Breast epithelium (tissue), 4 donors: ENCODE results near the gene USP32. TPM values are rescaled to one million over a fixed set of nuclear protein-coding genes. Genes with fewer than 3 reads are reported as not detected.

Experiments
- DNase-seq, 2 donors: peaks; one replicate each; pipeline ENCODE4 v3.0.0-alpha.2; 2019; ENCODE audit warnings: low spot score in 2 of 2
- H3K27ac ChIP-seq, 2 donors: fragments of 200-600 bp; sonication (generic) in 1 of 2; one replicate each; pipeline ENCODE4 v1.5.1; 2016 to 2019; ENCODE audit warnings: mild to moderate bottlenecking in 1 of 2
- H3K27me3 ChIP-seq, 2 donors: fragments of 200-600 bp; sonication (generic) in 1 of 2; one replicate each; pipeline versions ENCODE4 v1.5.1 to v1.6.0; 2017 to 2019; ENCODE audit warnings: control low read depth in 1 of 2, mild to moderate bottlenecking in 1 of 2
- H3K36me3 ChIP-seq: fragments of 200-600 bp; one replicate; pipeline ENCODE4 v1.5.1; 2019
- H3K4me1 ChIP-seq, 2 donors: fragments of 200-600 bp; sonication (generic); one replicate each; pipeline ENCODE4 v1.5.1; 2016 to 2019; ENCODE audit warnings: control low read depth in 1 of 2
- H3K4me3 ChIP-seq, 3 donors: fragments of 200-600 bp; sonication (generic); 1 replicate in 2 of 3; 2 replicates in 1 of 3; pipeline ENCODE4 v1.5.1; 2016 to 2019; ENCODE audit warnings: mild to moderate bottlenecking in 3 of 3, moderate library complexity in 2 of 3
- H3K9me3 ChIP-seq, 2 donors: fragments of 200-600 bp; sonication (generic) in 1 of 2; one replicate each; pipeline ENCODE4 v1.5.1; 2016 to 2019; ENCODE audit warnings: control low read depth in 1 of 2
- CTCF ChIP-seq, 3 donors: fragments of 450-650 bp; IDR thresholded peaks; one replicate each; pipeline ENCODE4 v1.5.1; 2016 to 2017; ENCODE audit warnings: antibody characterized with exemption in 3 of 3, mild to moderate bottlenecking in 3 of 3, moderate library complexity in 3 of 3
- POLR2A ChIP-seq: fragments of 450-650 bp; IDR thresholded peaks from one replicate; pipeline ENCODE4 v1.6.1; 2016; ENCODE audit warnings: antibody characterized with exemption, mild to moderate bottlenecking, moderate library complexity
- POLR2AphosphoS5 ChIP-seq, 3 donors: sonication (generic); formaldehyde crosslinking; IDR thresholded peaks; one replicate each; pipeline ENCODE4 v1.6.1; 2017; ENCODE audit warnings: antibody characterized with exemption in 3 of 3
- intact Hi-C: fragments of 100-400 bp; cut with DNase I; formaldehyde crosslinking; loops from one replicate; pipeline ENCODE4 v1.15.1; 2023; ENCODE audit warnings: low total_unique reads
- total RNA-seq, 3 donors: library from RNA; depleted of rRNA; stranded (reverse); fragments of >200 nt; gene quantifications; one replicate each; pipeline ENCODE4 v1.1.0, GENCODE V29; 2016

Gene USP32
- total RNA-seq, 3 donors from 2014 or later: 66.2 to 95.1 (median 69.1) TPM

GRCh38 chr17:60296177-60296576 lies 95.8 kb downstream of the USP32 start:
- Histone ChIP-seq H3K36me3 (no peaks in the 10 kb centered on the region), H3K4me3 (no peak overlapping the region), H3K27ac (no peak overlapping the region), H3K4me1 (no peaks in the 10 kb centered on the region), H3K9me3 (no peaks in the 10 kb centered on the region), H3K27me3 (no peaks in the 10 kb centered on the region)
- intact Hi-C loops: no loop called here
- DNase-seq: no peak
- TF ChIP-seq POLR2A: no peak
- TF ChIP-seq POLR2AphosphoS5 (IDR thresholded peaks at IDR 0.05): no peak
- no peak for TF ChIP-seq CTCF (IDR thresholded peaks at IDR 0.05)

- intact Hi-C loops: no loop called here
- no peaks in the 10 kb centered on the region for H3K36me3 ChIP-seq
Observed at GRCh38 chr17:60293580-60294335, 98.2 kb downstream of the USP32 start.

GRCh38 chr17:60292697-60293096 lies 99.2 kb downstream of the USP32 start:
- H3K36me3 ChIP-seq: no peaks in the 10 kb centered on the region
- no peak overlapping the region for H3K27ac ChIP-seq
- intact Hi-C loops: no loop called here
- no peak overlapping the region for H3K4me3 ChIP-seq
- TF ChIP-seq POLR2A (no peak), POLR2AphosphoS5 (IDR thresholded peaks at IDR 0.05) (no peak), CTCF (IDR thresholded peaks at IDR 0.05) (no peak)
- no peaks in the 10 kb centered on the region for H3K9me3 ChIP-seq
- H3K27me3 ChIP-seq: no peaks in the 10 kb centered on the region
- H3K4me1 ChIP-seq: no peaks in the 10 kb centered on the region
- no peak for DNase-seq

More at GRCh38 chr17:60293580-60294335, 98.2 kb downstream of the USP32 start:
- DNase-seq: no peak
- Histone ChIP-seq H3K4me3 (no peak overlapping the region), H3K4me1 (no peaks in the 10 kb centered on the region), H3K27ac (no peak overlapping the region), H3K27me3 (no peaks in the 10 kb centered on the region), H3K9me3 (no peaks in the 10 kb centered on the region)
- TF ChIP-seq POLR2A: no peak
- TF ChIP-seq POLR2AphosphoS5 (IDR thresholded peaks at IDR 0.05): no peak
- no peak for TF ChIP-seq CTCF (IDR thresholded peaks at IDR 0.05)

- H3K36me3 ChIP-seq: no peaks in the 10 kb centered on the region
- intact Hi-C loops: no loop called here
- DNase-seq: no peak
- no peaks in the 10 kb centered on the region for H3K27me3 ChIP-seq
- H3K4me3 ChIP-seq: no peak overlapping the region
- H3K27ac ChIP-seq: no peak overlapping the region
- H3K9me3 ChIP-seq: no peaks in the 10 kb centered on the region
- no peaks in the 10 kb centered on the region for H3K4me1 ChIP-seq
- TF ChIP-seq POLR2AphosphoS5 (IDR thresholded peaks at IDR 0.05) (no peak), CTCF (IDR thresholded peaks at IDR 0.05) (no peak), POLR2A (no peak)
Observed at GRCh38 chr17:60284709-60285108, 107.2 kb downstream of the USP32 start.

- Histone ChIP-seq H3K4me3 (no peak overlapping the region), H3K4me1 (no peaks in the 10 kb centered on the region), H3K9me3 (no peaks in the 10 kb centered on the region), H3K27ac (no peak overlapping the region), H3K36me3 (no peaks in the 10 kb centered on the region), H3K27me3 (no peaks in the 10 kb centered on the region)
- no peak for TF ChIP-seq POLR2A
- no peak for TF ChIP-seq CTCF (IDR thresholded peaks at IDR 0.05)
- TF ChIP-seq POLR2AphosphoS5 (IDR thresholded peaks at IDR 0.05): no peak
- intact Hi-C loops: no loop called here
- no peak for DNase-seq
Observed at GRCh38 chr17:60283816-60284215, 108.1 kb downstream of the USP32 start.
